OCI-LY1 (cell line): ENCODE results near the gene BCL10.

Source experiments
- H2AFZ ChIP-seq: fragments of 200-600 bp; sonication (generic), shearing (Covaris generic); 2 replicates; pipeline ENCODE4 v1.6.0; 2014; ENCODE audit warnings: antibody characterized with exemption, mild to moderate bottlenecking, low read length
- H3F3A ChIP-seq: fragments of 200-600 bp; sonication (generic), shearing (Covaris generic); 2 replicates; pipeline ENCODE4 v1.6.0; 2014; ENCODE audit warnings: mild to moderate bottlenecking, antibody characterized with exemption, low read length, moderate library complexity; ENCODE audit not compliant: insufficient read depth
- H3K27ac ChIP-seq: fragments of 200-600 bp; sonication (generic); 2 replicates; pipeline ENCODE4 v1.5.1; 2014; ENCODE audit warnings: low read length, mixed run types, mild to moderate bottlenecking, low read depth; ENCODE audit not compliant: poor library complexity, severe bottlenecking
- H3K27me3 ChIP-seq: fragments of 200-600 bp; sonication (generic); 2 replicates; pipeline ENCODE4 v1.6.0; 2014; ENCODE audit warnings: antibody characterized with exemption, mild to moderate bottlenecking, low read length, moderate library complexity; ENCODE audit not compliant: insufficient read depth
- H3K36me3 ChIP-seq: fragments of 200-600 bp; sonication (generic); 2 replicates; pipeline ENCODE4 v1.6.1; 2014; ENCODE audit warnings: mild to moderate bottlenecking, antibody characterized with exemption, low read length, moderate library complexity, mixed read lengths; ENCODE audit not compliant: insufficient read depth
- H3K4me1 ChIP-seq: fragments of 200-600 bp; sonication (generic); 2 replicates; pipeline ENCODE4 v1.5.1; 2014; ENCODE audit warnings: mild to moderate bottlenecking, low read length, moderate library complexity; ENCODE audit not compliant: insufficient read depth, severe bottlenecking
- H3K4me2 ChIP-seq: fragments of 200-600 bp; sonication (generic), shearing (Covaris generic); 2 replicates; pipeline ENCODE4 v1.6.1; 2014; ENCODE audit warnings: low read length
- H3K4me3 ChIP-seq: fragments of 200-600 bp; sonication (generic); 2 replicates; pipeline ENCODE4 v1.5.1; 2014; ENCODE audit warnings: low read length, low read depth, mild to moderate bottlenecking, mixed read lengths; ENCODE audit not compliant: poor library complexity, severe bottlenecking
- H3K79me2 ChIP-seq: fragments of 200-600 bp; shearing (Covaris generic); 2 replicates; pipeline ENCODE4 v1.6.1; 2016; ENCODE audit warnings: mixed run types, low read length, mixed read lengths; ENCODE audit not compliant: insufficient read depth
- H3K9ac ChIP-seq: fragments of 200-600 bp; sonication (generic), shearing (Covaris generic); 2 replicates; pipeline ENCODE4 v1.6.1; 2014; ENCODE audit warnings: mild to moderate bottlenecking, low read length, mixed read lengths
- H3K9me2 ChIP-seq: fragments of 200-600 bp; sonication (generic), shearing (Covaris generic); 2 replicates; pipeline ENCODE4 v1.6.1; 2014; ENCODE audit warnings: low read depth, mild to moderate bottlenecking, low read length, mixed read lengths
- H3K9me3 ChIP-seq: fragments of 200-600 bp; shearing (Covaris generic); 2 replicates; pipeline ENCODE4 v1.6.1; 2014; ENCODE audit warnings: low read length, mixed read lengths
- H4K20me1 ChIP-seq: fragments of 200-600 bp; sonication (generic), shearing (Covaris generic); 2 replicates; pipeline ENCODE4 v1.6.0; 2016; ENCODE audit warnings: mild to moderate bottlenecking, low read length; ENCODE audit not compliant: insufficient read depth
- EZH2 ChIP-seq: fragments of 200-600 bp; sonication (generic), shearing (Covaris generic); IDR thresholded peaks from 2 replicates; pipeline ENCODE4 v1.8.0; 2017; ENCODE audit warnings: borderline replicate concordance, mixed run types, mild to moderate bottlenecking, antibody characterized with exemption, low read length, moderate library complexity, mixed read lengths
- TF ChIP-seq, protein P1 (sequence below): fragments of 200-600 bp; sonication (generic), shearing (Covaris generic); IDR thresholded peaks from 2 replicates; pipeline ENCODE4 v1.5.1; 2017; ENCODE audit warnings: mild to moderate bottlenecking, antibody characterized with exemption, low read length, moderate library complexity, mixed read lengths

The BCL10 gene

DNA sequence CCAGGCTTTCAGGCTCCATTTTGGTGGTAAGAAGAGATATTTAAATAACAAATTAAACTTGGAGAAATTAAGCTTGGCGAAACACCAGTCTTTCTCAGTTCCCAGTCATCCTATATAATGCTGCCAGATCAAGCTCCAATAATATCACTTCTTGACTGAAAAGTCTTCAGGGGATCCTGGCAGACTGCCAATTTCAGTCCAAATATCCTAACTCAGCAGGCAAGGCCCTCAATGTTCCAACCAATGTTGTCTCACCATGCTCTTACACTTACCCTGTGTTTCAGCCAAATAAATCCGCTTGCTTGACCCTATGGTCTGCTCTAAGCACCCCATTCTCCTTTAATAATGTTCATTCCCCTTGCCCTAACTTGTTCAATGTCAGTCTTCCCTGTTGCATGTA is 39.9 kb upstream of the BCL10 start:
- H3F3A ChIP-seq, result no peaks in the 10 kb centered on the region
- H3K9me2 ChIP-seq, result no peaks in the 10 kb centered on the region
- TF ChIP-seq EZH2, result no peak
- TF ChIP-seq, protein P1, sequence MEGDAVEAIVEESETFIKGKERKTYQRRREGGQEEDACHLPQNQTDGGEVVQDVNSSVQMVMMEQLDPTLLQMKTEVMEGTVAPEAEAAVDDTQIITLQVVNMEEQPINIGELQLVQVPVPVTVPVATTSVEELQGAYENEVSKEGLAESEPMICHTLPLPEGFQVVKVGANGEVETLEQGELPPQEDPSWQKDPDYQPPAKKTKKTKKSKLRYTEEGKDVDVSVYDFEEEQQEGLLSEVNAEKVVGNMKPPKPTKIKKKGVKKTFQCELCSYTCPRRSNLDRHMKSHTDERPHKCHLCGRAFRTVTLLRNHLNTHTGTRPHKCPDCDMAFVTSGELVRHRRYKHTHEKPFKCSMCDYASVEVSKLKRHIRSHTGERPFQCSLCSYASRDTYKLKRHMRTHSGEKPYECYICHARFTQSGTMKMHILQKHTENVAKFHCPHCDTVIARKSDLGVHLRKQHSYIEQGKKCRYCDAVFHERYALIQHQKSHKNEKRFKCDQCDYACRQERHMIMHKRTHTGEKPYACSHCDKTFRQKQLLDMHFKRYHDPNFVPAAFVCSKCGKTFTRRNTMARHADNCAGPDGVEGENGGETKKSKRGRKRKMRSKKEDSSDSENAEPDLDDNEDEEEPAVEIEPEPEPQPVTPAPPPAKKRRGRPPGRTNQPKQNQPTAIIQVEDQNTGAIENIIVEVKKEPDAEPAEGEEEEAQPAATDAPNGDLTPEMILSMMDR, result no peak
- no peak overlapping the region for H3K4me3 ChIP-seq
- no peak overlapping the region for H3K27ac ChIP-seq
- H4K20me1 ChIP-seq, result no peaks in the 10 kb centered on the region
- no peaks in the 10 kb centered on the region for H3K4me1 ChIP-seq
- H3K36me3 ChIP-seq, result no peaks in the 10 kb centered on the region
- no peak overlapping the region for H3K4me2 ChIP-seq
- H3K79me2 ChIP-seq, result no peaks in the 10 kb centered on the region
- no peak overlapping the region for H3K9ac ChIP-seq
- H3K9me3 ChIP-seq, result no peaks in the 10 kb centered on the region
- no peaks in the 10 kb centered on the region for H3K27me3 ChIP-seq
- H2AFZ ChIP-seq, result no peak overlapping the region

DNA sequence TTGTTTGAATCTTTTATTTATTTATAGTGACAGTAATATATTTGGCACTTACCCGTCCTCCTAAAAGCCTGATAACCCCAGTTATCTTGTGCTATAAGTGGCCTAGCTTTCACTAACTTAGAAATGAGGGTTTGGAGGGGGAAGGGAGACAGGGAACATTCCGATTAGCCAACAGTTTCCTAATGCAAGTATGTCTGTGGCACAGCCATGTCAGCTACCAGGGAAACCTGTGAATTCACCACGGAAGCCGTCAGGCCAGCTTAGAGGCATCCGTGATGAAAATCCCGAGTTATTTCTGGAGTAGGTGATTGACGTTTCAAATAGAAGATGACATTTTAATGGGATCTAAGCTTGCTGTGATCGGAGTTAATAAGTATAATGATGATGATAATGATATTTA is 39.4 kb upstream of the BCL10 start:
- H3K9me3 ChIP-seq, result no peaks in the 10 kb centered on the region
- H3K4me2 ChIP-seq, result no peak overlapping the region
- H3K79me2 ChIP-seq, result no peaks in the 10 kb centered on the region

DNA sequence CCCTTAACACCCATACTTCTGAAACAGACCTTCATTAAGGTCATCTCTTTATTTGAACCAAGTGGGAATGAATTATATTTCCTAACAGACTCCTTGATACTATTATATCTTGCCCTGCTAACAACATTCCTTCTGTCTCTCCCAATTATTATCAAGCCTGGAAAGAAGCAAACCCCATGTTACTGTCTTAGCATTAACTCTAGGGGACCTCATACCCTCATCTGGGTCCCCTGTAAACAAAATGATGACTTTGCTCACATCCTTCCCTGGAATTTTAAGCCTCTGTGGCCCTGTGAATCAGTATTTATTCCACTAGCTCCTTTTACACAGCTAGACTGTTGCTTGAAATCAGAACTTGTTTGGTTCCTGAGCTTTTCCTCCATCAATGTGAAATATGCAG is 38.3 kb upstream of the BCL10 start:
- Histone ChIP-seq H3K27ac (no peak overlapping the region), H3K9me2 (no peaks in the 10 kb centered on the region), H3K4me3 (no peak overlapping the region), H3K9me3 (no peaks in the 10 kb centered on the region), H3K79me2 (no peaks in the 10 kb centered on the region), H4K20me1 (no peaks in the 10 kb centered on the region), H3K4me2 (no peak overlapping the region), H3F3A (no peaks in the 10 kb centered on the region), H3K9ac (no peak overlapping the region), H3K4me1 (no peaks in the 10 kb centered on the region), H3K36me3 (no peaks in the 10 kb centered on the region), H2AFZ (no peak overlapping the region), H3K27me3 (no peaks in the 10 kb centered on the region)
- TF ChIP-seq, protein P1, result no peak
- TF ChIP-seq EZH2, result no peak

More for the DNA sequence above, 39.4 kb upstream of the BCL10 start:
- Histone ChIP-seq H3K4me3 (no peak overlapping the region), H3K27ac (no peak overlapping the region), H3K9ac (no peak overlapping the region), H2AFZ (no peak overlapping the region), H3K9me2 (no peaks in the 10 kb centered on the region), H3K36me3 (no peaks in the 10 kb centered on the region), H3F3A (no peaks in the 10 kb centered on the region), H3K27me3 (no peaks in the 10 kb centered on the region), H4K20me1 (no peaks in the 10 kb centered on the region), H3K4me1 (no peaks in the 10 kb centered on the region)
- no peak for TF ChIP-seq EZH2
- TF ChIP-seq, protein P1, result no peak
